C4-2B (cell line): ENCODE results near the gene ALDH1L1.

Experiments used
- H3K27ac ChIP-seq: fragments of 450-650 bp; 2 replicates; pipeline ENCODE4 v1.5.1; 2017
- CTCF ChIP-seq: fragments of 450-650 bp; conservative IDR thresholded peaks from 2 replicates; pipeline ENCODE4 v1.5.1; 2017; ENCODE audit warnings: mild to moderate bottlenecking
- ZFX ChIP-seq: fragments of 450-650 bp; IDR thresholded peaks from 2 replicates; pipeline ENCODE4 v1.6.1; 2017

ALDH1L1 gene

GRCh38 chr3:126128504-126129397, 51.6 kb downstream of the ALDH1L1 start:
- TF ChIP-seq CTCF (no peak), ZFX (no peak)
- H3K27ac ChIP-seq: no peak overlapping the region

GRCh38 chr3:126127904-126128303, 52.5 kb downstream of the ALDH1L1 start:
- H3K27ac ChIP-seq: no peak overlapping the region
- TF ChIP-seq ZFX (no peak), CTCF (no peak)

GRCh38 chr3:126127452-126127851, 52.9 kb downstream of the ALDH1L1 start:
- no peak for TF ChIP-seq ZFX
- no peak for TF ChIP-seq CTCF
- no peak overlapping the region for H3K27ac ChIP-seq

- no peak overlapping the region for H3K27ac ChIP-seq
- no peak for TF ChIP-seq ZFX
- TF ChIP-seq CTCF: no peak
These were observed 53.5 kb downstream of the ALDH1L1 start for GRCh38 chr3:126126811-126127431.

GRCh38 chr3:126126286-126126685, 54.1 kb downstream of the ALDH1L1 start:
- H3K27ac ChIP-seq: no peak overlapping the region
- no peak for TF ChIP-seq ZFX
- TF ChIP-seq CTCF: no peak

- no peak overlapping the region for H3K27ac ChIP-seq
- TF ChIP-seq CTCF: no peak
- no peak for TF ChIP-seq ZFX
These were observed 54.6 kb downstream of the ALDH1L1 start for GRCh38 chr3:126125781-126126251.

- TF ChIP-seq CTCF (no peak), ZFX (no peak)
- no peak overlapping the region for H3K27ac ChIP-seq
These were observed 55.0 kb downstream of the ALDH1L1 start for GRCh38 chr3:126125341-126125740.
